Keratinocyte (primary cell): ENCODE results near the gene RNF34. TPM values are rescaled to one million over a fixed set of nuclear protein-coding genes. Genes with fewer than 3 reads are reported as not detected.

ENCODE experiments used
- DNase-seq: peaks from one replicate; pipeline ENCODE4 v3.0.0-alpha.2; 2011; ENCODE audit warnings: low read depth, missing footprints, low spot score
- FAIRE-seq: peaks from 2 replicates; lab custom pipeline; 2011; peaks lifted over from hg19 to GRCh38; lab: Jason Lieb, UNC
- H2AFZ ChIP-seq: 2 replicates; pipeline ENCODE4 v1.6.0; 2012; ENCODE audit warnings: low read length, control low read depth, inconsistent platforms; ENCODE audit not compliant: control insufficient read depth
- H3K27ac ChIP-seq: 2 replicates; pipeline ENCODE4 v1.5.1; 2011; ENCODE audit warnings: low read length; ENCODE audit not compliant: control insufficient read depth, insufficient read depth
- H3K27me3 ChIP-seq: 3 replicates; pipeline ENCODE4 v1.6.0; 2011; ENCODE audit warnings: low read length; ENCODE audit not compliant: control insufficient read depth, insufficient read depth; ENCODE audit errors: extremely low read depth
- H3K36me3 ChIP-seq, 2 experiments: 2 replicates in 1 of 2; 3 replicates in 1 of 2; pipeline ENCODE4 v1.5.1; 2011; ENCODE audit warnings: low read length in 2 of 2, mild to moderate bottlenecking in 1 of 2; ENCODE audit not compliant: control insufficient read depth in 2 of 2, insufficient read depth in 2 of 2; ENCODE audit errors: extremely low read depth in 1 of 2
- H3K4me1 ChIP-seq: 3 replicates; pipeline ENCODE4 v1.5.1; 2011; ENCODE audit warnings: low read length; ENCODE audit not compliant: control insufficient read depth, insufficient read depth; ENCODE audit errors: extremely low read depth
- H3K4me2 ChIP-seq: 3 replicates; pipeline ENCODE4 v1.6.0; 2011; ENCODE audit warnings: low read depth, low read length; ENCODE audit not compliant: control insufficient read depth, insufficient read depth; ENCODE audit errors: extremely low read depth
- H3K4me3 ChIP-seq, 3 experiments: fragments of 200-600 bp in 1 of 3; sonication (generic) in 1 of 3; 2 replicates in 2 of 3; 3 replicates in 1 of 3; pipeline ENCODE4 v1.5.1; 2011 to 2016; ENCODE audit warnings: low read length in 3 of 3, mild to moderate bottlenecking in 3 of 3, control low read depth in 2 of 3, inconsistent platforms in 1 of 3, low read depth in 1 of 3, mixed read lengths in 1 of 3, mixed run types in 1 of 3, moderate library complexity in 1 of 3; ENCODE audit not compliant: control insufficient read depth in 2 of 3, insufficient read depth in 2 of 3; ENCODE audit errors: extremely low read depth in 1 of 3
- H3K79me2 ChIP-seq: 2 replicates; pipeline ENCODE4 v1.6.0; 2012; ENCODE audit warnings: low read length; ENCODE audit not compliant: control insufficient read depth, insufficient read depth
- H3K9ac ChIP-seq: 3 replicates; pipeline ENCODE4 v1.6.0; 2011; ENCODE audit warnings: low read length; ENCODE audit not compliant: control insufficient read depth, insufficient read depth; ENCODE audit errors: extremely low read depth
- H3K9me1 ChIP-seq: 3 replicates; pipeline ENCODE4 v1.6.0; 2011; ENCODE audit warnings: low read length; ENCODE audit not compliant: control insufficient read depth, insufficient read depth; ENCODE audit errors: extremely low read depth
- H3K9me3 ChIP-seq: 2 replicates; pipeline ENCODE4 v1.5.1; 2012; ENCODE audit warnings: low read depth, low read length; ENCODE audit not compliant: control insufficient read depth
- H4K20me1 ChIP-seq: 3 replicates; pipeline ENCODE4 v1.6.0; 2011; ENCODE audit warnings: low read length; ENCODE audit not compliant: control insufficient read depth, insufficient read depth; ENCODE audit errors: extremely low read depth
- CTCF ChIP-seq, 3 experiments: IDR thresholded peaks in 1 of 3; conservative IDR thresholded peaks in 1 of 3; optimal IDR thresholded peaks in 1 of 3; 2 replicates in 2 of 3; 3 replicates in 1 of 3; pipeline versions ENCODE3 to v1.5.1; 2011; ENCODE audit warnings: low read length in 3 of 3, mild to moderate bottlenecking in 3 of 3, moderate library complexity in 2 of 3, control low read depth in 1 of 3, inconsistent platforms in 1 of 3; ENCODE audit not compliant: insufficient read depth in 2 of 3; ENCODE audit errors: extremely low read depth in 1 of 3
- EZH2 ChIP-seq: IDR thresholded peaks from one replicate; pipeline ENCODE4 v1.6.1; 2012; ENCODE audit warnings: inconsistent platforms, mild to moderate bottlenecking, low read length, moderate library complexity
- dilution Hi-C: fragments of 300-500 bp; cut with MboI; formaldehyde crosslinking; loops from one replicate; pipeline ENCODE4 v1.7.0; 2020; ENCODE audit warnings: low sequenced_read_pairs; ENCODE audit not compliant: extremely low pct_ligation_motif_present
- polyA plus RNA-seq, 5 experiments: library from polyadenylated mRNA; depleted of rRNA in 3 of 5; stranded (reverse) in 3 of 5; stranded (forward) in 1 of 5; unstranded in 1 of 5; fragments of >200 nt; gene quantifications; 1 replicate in 1 of 5; 2 replicates in 3 of 5; 3 replicates in 1 of 5; pipeline versions ENCODE4 v1.2.1 to v1.2.3, GENCODE V29; 2011 to 2012; ENCODE audit warnings: missing spikeins in 2 of 5, low read depth in 1 of 5, low replicate concordance in 1 of 5

Gene RNF34
- polyA plus RNA-seq, 1 donor (not counting 4 experiments of a cell fraction or from before 2014, with no cell fraction given), result 39.0 TPM

GRCh38 chr12:121430833-121431415 lies 31.0 kb downstream of the RNF34 start:
- dilution Hi-C loops, result no loop called here
- Histone ChIP-seq H3K9me1 (no peaks in the 10 kb centered on the region), H3K4me1 (no peaks in the 10 kb centered on the region), H3K9me3 (no peaks in the 10 kb centered on the region), H3K4me2 (no peak overlapping the region), H3K27ac (no peak overlapping the region), H3K36me3 (peaks cover 25 to 29% of the 10 kb centered on the region in 2 experiments), H2AFZ (no peak overlapping the region), H3K79me2 (no peaks in the 10 kb centered on the region), H3K9ac (no peak overlapping the region), H4K20me1 (no peaks in the 10 kb centered on the region), H3K27me3 (no peaks in the 10 kb centered on the region), H3K4me3 (no peak overlapping the region)
- FAIRE-seq, result no peak
- no peak for DNase-seq
- TF ChIP-seq EZH2 (no peak), CTCF (optimal IDR thresholded peaks at IDR 0.05 in 1 of 3, IDR thresholded peaks at IDR 0.05 in 1 of 3, conservative IDR thresholded peaks at IDR 0.05 in 1 of 3; ENCODE audit: extremely low read depth in 1 of 3, insufficient read depth in 2 of 3, low read length in 3 of 3) (no peak)

- H3K79me2 ChIP-seq, result no peaks in the 10 kb centered on the region
- H3K9me3 ChIP-seq, result no peaks in the 10 kb centered on the region
- no peak for FAIRE-seq
- H3K9me1 ChIP-seq, result no peaks in the 10 kb centered on the region
- dilution Hi-C loops, result no loop called here
- H3K4me3 ChIP-seq, result no peak overlapping the region
- no peaks in the 10 kb centered on the region for H3K27me3 ChIP-seq
- no peak overlapping the region for H2AFZ ChIP-seq
- H3K36me3 ChIP-seq, result peaks cover 20 to 40% of the 10 kb centered on the region in 2 experiments
- H3K9ac ChIP-seq, result no peak overlapping the region
- H3K4me1 ChIP-seq, result no peaks in the 10 kb centered on the region
- no peak for DNase-seq
- TF ChIP-seq CTCF (optimal IDR thresholded peaks at IDR 0.05 in 1 of 3, IDR thresholded peaks at IDR 0.05 in 1 of 3, conservative IDR thresholded peaks at IDR 0.05 in 1 of 3; ENCODE audit: extremely low read depth in 1 of 3, insufficient read depth in 2 of 3, low read length in 3 of 3), result no peak
- TF ChIP-seq EZH2, result no peak
- H3K27ac ChIP-seq, result no peak overlapping the region
- no peak overlapping the region for H3K4me2 ChIP-seq
- no peaks in the 10 kb centered on the region for H4K20me1 ChIP-seq
These were observed 33.0 kb downstream of the RNF34 start for GRCh38 chr12:121432740-121433480.
